Esophagus squamous epithelium (tissue), 5 donors: ENCODE results near the gene ANK3. TPM values are rescaled to one million over a fixed set of nuclear protein-coding genes. Genes with fewer than 3 reads are reported as not detected.

Experiments used
- DNase-seq: peaks from one replicate; lab custom pipeline; 2025; lab: John Stamatoyannopoulos, UW
- H3K27ac ChIP-seq, 4 donors: fragments of 200-600 bp; sonication (generic); one replicate each; pipeline ENCODE4 v1.5.1; 2016 to 2019; ENCODE audit warnings: mild to moderate bottlenecking in 1 of 4
- H3K27me3 ChIP-seq, 4 donors: fragments of 200-600 bp; sonication (generic); 1 replicate in 3 of 4; 2 replicates in 1 of 4; pipeline versions ENCODE4 v1.5.1 to v1.6.0; 2017 to 2021; ENCODE audit warnings: antibody characterized with exemption in 1 of 4
- H3K36me3 ChIP-seq, 3 donors: fragments of 200-600 bp; sonication (generic); one replicate each; pipeline ENCODE4 v1.5.1; 2016 to 2019
- H3K4me1 ChIP-seq, 3 donors: fragments of 200-600 bp; sonication (generic); one replicate each; pipeline ENCODE4 v1.5.1; 2017 to 2019
- H3K4me3 ChIP-seq, 4 donors: fragments of 200-600 bp; sonication (generic); 1 replicate in 3 of 4; 2 replicates in 1 of 4; pipeline ENCODE4 v1.5.1; 2016 to 2019; ENCODE audit warnings: mild to moderate bottlenecking in 2 of 4, moderate library complexity in 1 of 4
- H3K9me3 ChIP-seq, 3 donors: fragments of 200-600 bp; sonication (generic); one replicate each; pipeline ENCODE4 v1.5.1; 2016 to 2019
- CTCF ChIP-seq, 6 experiments: fragments of 450-650 bp in 4 of 6; fragments of 200-600 bp in 2 of 6; sonication (generic) in 2 of 6; IDR thresholded peaks; one replicate each; pipeline ENCODE4 v1.5.1; 2016 to 2019; ENCODE audit warnings: antibody characterized with exemption in 6 of 6, mild to moderate bottlenecking in 4 of 6, moderate library complexity in 4 of 6
- POLR2A ChIP-seq, 4 donors: fragments of 450-650 bp; IDR thresholded peaks; one replicate each; pipeline ENCODE4 v1.6.1; 2017; ENCODE audit warnings: antibody characterized with exemption in 4 of 4, mild to moderate bottlenecking in 4 of 4, moderate library complexity in 3 of 4
- WGBS, 2 donors: methylation state at CpG; one replicate each; pipeline ENCODE4 v1.1.5; 2018; 5-methylcytosine and 5-hydroxymethylcytosine counted together
- intact Hi-C: fragments of 100-400 bp; cut with DNase I; formaldehyde crosslinking; loops from one replicate; pipeline ENCODE4 v1.15.0; 2022
- total RNA-seq, 4 donors: library from RNA; depleted of rRNA; stranded (reverse); fragments of >200 nt; gene quantifications; one replicate each; pipeline ENCODE4 v1.1.0, GENCODE V29; 2016
- donor health status: DM: yes; HTN: yes; CAD: no.

ANK3 gene
- total RNA-seq, 4 donors from 2014 or later: 23.1 to 59.1 (median 33.0) TPM

- 57 to 60% methylated on average over 6 of the region's 6 CpGs for WGBS, 2 donors
- no peaks in the 10 kb centered on the region for H3K36me3 ChIP-seq
- H3K27ac ChIP-seq: no peak overlapping the region
- no peaks in the 10 kb centered on the region for H3K4me1 ChIP-seq
- intact Hi-C loops: no loop called here
- no peak for DNase-seq
- TF ChIP-seq CTCF (IDR thresholded peaks at IDR 0.05) (peak in 5 of 6 experiments; percentile 39 to 69 (median 43)), POLR2A (IDR thresholded peaks at IDR 0.05) (no peak)
- H3K27me3 ChIP-seq: no peaks in the 10 kb centered on the region
- no peaks in the 10 kb centered on the region for H3K9me3 ChIP-seq
- no peak overlapping the region for H3K4me3 ChIP-seq
Observed at GRCh38 chr10:60114765-60115586, 274.7 kb downstream of the ANK3 start.

GRCh38 chr10:60110739-60111138 is 278.9 kb downstream of the ANK3 start:
- no peaks in the 10 kb centered on the region for H3K4me1 ChIP-seq
- no peak for DNase-seq
- intact Hi-C loops: no loop called here
- no peak overlapping the region for H3K27ac ChIP-seq
- H3K27me3 ChIP-seq: no peaks in the 10 kb centered on the region
- WGBS, 2 donors: 87 to 88% methylated on average over 6 of the region's 6 CpGs
- no peak overlapping the region for H3K4me3 ChIP-seq
- TF ChIP-seq POLR2A (IDR thresholded peaks at IDR 0.05): no peak
- TF ChIP-seq CTCF (IDR thresholded peaks at IDR 0.05): no peak
- H3K9me3 ChIP-seq: no peaks in the 10 kb centered on the region
- no peaks in the 10 kb centered on the region for H3K36me3 ChIP-seq

- intact Hi-C loops: loop anchor here (10.0 kb wide), 2 partner anchors 97 to 537 kb away; no protein-coding TSS in a partner anchor
- no peak overlapping the region for H3K27ac ChIP-seq
- H3K27me3 ChIP-seq: no peaks in the 10 kb centered on the region
- WGBS, 2 donors: 89% methylated on average over 5 of the region's 5 CpGs
- H3K36me3 ChIP-seq: peaks cover 0 to 5% (median 0%) of the 10 kb centered on the region in 3 donors
- no peak overlapping the region for H3K4me3 ChIP-seq
- TF ChIP-seq CTCF (IDR thresholded peaks at IDR 0.05) (no peak), POLR2A (IDR thresholded peaks at IDR 0.05) (no peak)
- no peak for DNase-seq
- H3K9me3 ChIP-seq: no peaks in the 10 kb centered on the region
- no peaks in the 10 kb centered on the region for H3K4me1 ChIP-seq
Observed at GRCh38 chr10:60107308-60107976, 282.2 kb downstream of the ANK3 start.

GRCh38 chr10:60105295-60105695 is 284.4 kb downstream of the ANK3 start:
- Histone ChIP-seq H3K27ac (no peak overlapping the region), H3K4me1 (no peaks in the 10 kb centered on the region), H3K9me3 (no peaks in the 10 kb centered on the region), H3K27me3 (no peaks in the 10 kb centered on the region), H3K36me3 (peaks cover 0 to 5% (median 0%) of the 10 kb centered on the region in 3 donors), H3K4me3 (no peak overlapping the region)
- DNase-seq: no peak
- TF ChIP-seq CTCF (IDR thresholded peaks at IDR 0.05) (no peak), POLR2A (IDR thresholded peaks at IDR 0.05) (no peak)
- intact Hi-C loops: loop anchor here (10.0 kb wide), 2 partner anchors 100 to 540 kb away; no protein-coding TSS in a partner anchor

GRCh38 chr10:60101821-60102220 is 287.9 kb downstream of the ANK3 start:
- intact Hi-C loops: loop anchor here (10.0 kb wide), 2 partner anchors 103 to 543 kb away; no protein-coding TSS in a partner anchor
- WGBS, 2 donors: 66 to 67% methylated on average over 4 of the region's 4 CpGs
- H3K4me3 ChIP-seq: no peak overlapping the region
- TF ChIP-seq POLR2A (IDR thresholded peaks at IDR 0.05): no peak
- H3K4me1 ChIP-seq: no peaks in the 10 kb centered on the region
- no peaks in the 10 kb centered on the region for H3K27me3 ChIP-seq
- H3K27ac ChIP-seq: no peak overlapping the region
- no peak for DNase-seq
- peaks cover 0 to 5% (median 0%) of the 10 kb centered on the region in 3 donors for H3K36me3 ChIP-seq
- no peaks in the 10 kb centered on the region for H3K9me3 ChIP-seq
